ENCODE results near the gene MAP3K5.
"Not testable (repeated sequence)": the region's sequence is repeated elsewhere in the genome, so short reads cannot be mapped to it uniquely, and the experiment has no call there.

The MAP3K5 gene

DNA sequence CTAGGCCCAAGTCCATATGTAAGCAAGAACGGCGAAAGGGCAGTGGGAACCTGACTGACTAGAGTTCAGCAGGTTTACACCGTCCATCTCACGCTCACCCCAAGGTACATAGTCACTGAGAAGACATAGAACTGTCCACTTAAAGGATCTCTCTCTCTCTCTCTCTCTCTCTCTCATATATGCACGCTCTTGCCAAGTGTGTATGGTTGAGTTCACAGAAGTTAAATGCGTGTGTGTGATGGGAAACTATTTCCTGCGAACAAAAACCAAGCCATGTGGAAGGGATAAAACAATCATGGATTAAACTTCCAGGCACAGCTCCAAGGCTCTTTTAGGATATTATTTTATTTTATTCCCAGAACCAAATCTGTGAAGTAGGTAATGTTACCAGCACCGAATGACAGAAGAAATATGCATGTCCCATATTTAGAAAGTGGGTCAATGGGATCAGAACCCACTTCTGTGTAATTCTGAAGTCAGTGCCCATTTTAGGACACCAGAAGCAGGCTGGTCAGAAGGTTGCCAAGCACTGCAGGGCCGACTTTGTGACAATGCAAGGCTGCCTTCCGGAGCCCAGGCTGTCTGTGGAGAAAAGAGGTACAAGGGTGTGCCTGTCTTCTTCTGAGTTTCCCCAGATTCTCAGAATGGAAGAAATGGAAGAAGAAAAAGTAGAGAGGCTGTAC, 192.8 kb downstream of the MAP3K5 start:
- no peak for DNase-seq

DNA sequence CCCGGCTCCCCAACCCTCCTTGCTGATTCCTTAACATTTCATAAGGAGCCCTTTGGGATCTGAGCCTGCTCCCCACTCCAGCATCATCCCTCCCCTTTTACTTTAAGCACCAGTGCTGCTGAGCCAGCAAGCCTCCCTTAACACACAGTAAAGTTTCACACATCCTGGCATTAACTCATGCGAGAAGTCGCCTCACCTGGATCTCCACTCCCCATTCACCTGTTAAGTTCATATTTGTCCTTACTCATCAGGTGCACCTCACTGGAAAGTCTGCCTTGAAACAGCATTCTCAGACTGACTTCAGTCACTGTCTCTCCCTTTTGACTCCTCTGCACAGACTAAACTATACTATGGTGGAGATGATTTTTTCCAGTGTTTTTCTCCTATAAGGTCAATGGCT, 194.2 kb downstream of the MAP3K5 start:
- no peak for DNase-seq

DNA sequence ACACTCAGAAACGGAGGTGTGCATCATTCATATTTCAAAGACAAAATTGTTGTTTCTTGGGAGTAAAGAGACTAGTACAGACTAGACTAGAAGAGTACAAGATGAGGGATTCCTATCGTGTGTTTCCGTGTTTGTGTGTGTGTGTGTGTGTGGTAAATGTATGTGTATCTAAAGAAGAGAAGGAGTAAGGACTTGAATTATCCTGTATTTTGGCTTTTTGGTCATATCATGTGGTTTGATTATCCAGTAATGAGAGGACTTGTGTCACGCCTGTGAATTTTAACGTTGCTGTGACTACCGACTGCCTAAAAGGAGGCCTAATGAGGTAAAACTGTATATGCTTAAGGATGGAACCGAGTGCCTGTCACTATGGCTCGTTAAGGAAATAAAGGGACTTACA, 197.6 kb downstream of the MAP3K5 start:
- no peak for DNase-seq

DNA sequence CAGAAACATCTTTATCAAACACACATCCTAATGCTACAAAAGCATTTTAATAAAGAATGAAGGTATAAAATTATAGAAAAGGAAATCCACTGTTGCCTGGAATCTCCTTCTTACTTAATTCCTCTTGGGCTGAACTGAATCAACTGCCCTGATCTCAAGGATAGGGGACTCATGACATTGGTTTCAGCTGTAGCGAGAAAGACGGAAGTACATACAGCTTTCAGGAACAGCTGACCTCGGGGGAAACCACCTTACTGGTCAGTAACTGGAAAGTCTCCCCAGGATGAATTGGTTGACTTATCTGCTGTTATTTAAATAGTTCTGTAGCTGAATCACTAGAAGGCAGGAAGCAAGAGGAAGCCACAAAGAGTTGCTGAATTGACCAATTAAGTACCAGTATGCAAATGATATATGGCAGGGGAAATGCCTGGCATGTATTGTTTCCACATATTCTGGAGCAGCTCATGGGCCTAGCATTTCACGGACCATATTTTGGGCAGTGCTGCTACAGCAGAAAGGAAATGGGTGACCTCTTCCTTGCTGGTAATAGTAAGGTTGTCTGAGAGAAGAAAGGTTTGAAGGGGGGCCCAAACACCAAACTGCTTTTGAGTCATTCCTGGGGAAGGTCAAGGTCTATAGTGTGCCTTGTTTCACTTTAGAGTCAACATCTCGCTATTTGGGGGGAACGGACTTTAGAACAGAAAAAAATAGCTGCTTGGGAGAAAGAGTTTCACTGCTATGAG, 198.4 kb downstream of the MAP3K5 start:
- DNase-seq = no peak

- DNase-seq = no peak
Observed at GRCh38 chr6:136592930-136593673, 199.2 kb downstream of the MAP3K5 start.

DNA sequence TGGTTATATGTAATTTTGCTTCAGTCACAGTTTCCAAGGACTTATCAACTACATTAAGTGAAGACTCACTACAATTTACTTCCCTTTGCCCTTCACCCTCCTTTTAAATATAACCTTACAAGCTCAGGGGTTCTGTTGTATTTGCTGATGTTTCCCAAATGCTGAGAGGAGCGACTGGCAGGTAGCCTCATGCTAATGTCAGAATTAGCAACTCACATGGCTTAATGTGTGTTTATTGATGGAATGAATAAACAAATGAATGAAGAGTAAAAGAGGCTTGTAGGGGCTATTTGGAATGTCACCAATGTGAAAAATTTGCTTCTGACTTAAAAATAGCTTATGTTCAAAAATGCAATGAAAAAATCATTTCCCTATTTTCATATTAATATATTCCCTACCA, 200.7 kb downstream of the MAP3K5 start:
- no peak for DNase-seq

DNA sequence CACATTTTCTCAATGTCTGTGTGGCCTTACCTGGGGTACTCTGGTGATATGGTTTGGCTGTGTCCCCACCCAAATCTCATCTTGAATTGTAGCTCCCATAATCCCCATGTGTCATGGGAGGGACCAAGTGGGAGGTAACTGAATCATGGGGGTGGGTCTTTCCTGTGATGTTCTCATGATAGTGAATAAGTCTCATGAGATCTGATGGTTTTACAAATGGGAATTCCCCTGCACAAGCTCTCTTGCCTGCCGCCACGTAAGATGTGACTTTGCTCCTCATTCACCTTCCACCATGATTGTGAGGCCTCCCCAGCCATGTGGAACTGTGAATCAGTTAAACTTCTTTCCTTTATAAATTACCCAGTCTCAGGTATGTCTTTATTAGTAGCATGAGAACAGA, 201.4 kb downstream of the MAP3K5 start:
- DNase-seq = not testable (repeated sequence)

DNA sequence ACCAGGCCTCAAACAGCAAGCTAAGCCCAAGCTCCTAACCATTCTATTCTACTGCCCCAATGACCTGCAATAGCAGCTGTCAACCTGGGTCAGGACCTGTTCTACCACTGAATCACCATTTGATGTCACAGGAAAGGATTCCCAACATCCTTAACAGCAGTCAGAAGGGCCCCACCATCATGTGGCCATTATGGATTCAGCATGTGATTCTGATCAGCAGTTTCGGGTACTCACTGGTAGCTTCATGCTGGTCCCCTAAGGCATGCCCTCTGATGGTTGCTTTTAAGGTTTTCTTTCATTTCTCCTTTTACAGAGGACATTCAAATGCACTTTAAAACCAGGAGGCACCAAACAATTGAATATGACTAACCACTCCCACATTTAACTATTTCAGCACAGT, 204.8 kb downstream of the MAP3K5 start:
- DNase-seq = no peak

DNA sequence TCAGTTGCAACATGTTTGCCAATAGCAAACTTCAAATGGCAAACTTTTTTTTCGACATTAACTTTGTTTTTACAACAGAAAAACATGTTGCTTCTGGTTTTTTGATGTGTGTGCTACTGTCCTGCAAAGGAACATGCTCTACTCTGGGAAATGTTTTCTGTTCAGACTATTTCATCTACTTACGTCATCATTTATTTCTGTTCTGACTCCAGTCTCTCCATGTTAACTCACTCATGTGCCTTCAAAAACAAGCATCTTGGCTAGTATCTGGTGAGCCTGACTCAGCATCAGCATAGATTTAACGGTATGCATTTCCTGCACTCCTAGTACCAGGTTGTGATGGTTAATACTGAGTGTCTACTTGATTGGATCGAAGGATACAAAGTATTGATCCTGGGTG, 206.0 kb downstream of the MAP3K5 start:
- DNase-seq = no peak

GRCh38 chr6:136585523-136585922, 206.8 kb downstream of the MAP3K5 start:
- not testable (repeated sequence) for DNase-seq

DNA sequence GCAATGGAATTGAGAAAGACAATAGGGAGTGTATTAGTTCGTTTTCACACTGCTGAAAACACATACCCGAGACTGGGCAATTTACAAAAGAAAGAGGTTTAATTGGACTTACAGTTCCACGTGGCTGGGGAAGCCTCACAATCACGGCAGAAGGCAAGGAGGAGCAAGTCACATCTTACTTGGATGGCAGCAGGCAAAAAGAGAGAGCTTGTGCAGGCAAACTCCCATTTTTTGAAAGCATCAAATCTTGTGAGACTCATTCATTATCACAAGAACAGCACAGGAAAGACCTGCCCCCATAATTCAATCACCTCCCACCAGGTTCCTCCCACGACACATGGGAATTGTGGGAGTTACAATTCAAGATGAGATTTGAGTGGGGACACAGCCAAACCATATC, 208.0 kb downstream of the MAP3K5 start:
- not testable (repeated sequence) for DNase-seq

DNA sequence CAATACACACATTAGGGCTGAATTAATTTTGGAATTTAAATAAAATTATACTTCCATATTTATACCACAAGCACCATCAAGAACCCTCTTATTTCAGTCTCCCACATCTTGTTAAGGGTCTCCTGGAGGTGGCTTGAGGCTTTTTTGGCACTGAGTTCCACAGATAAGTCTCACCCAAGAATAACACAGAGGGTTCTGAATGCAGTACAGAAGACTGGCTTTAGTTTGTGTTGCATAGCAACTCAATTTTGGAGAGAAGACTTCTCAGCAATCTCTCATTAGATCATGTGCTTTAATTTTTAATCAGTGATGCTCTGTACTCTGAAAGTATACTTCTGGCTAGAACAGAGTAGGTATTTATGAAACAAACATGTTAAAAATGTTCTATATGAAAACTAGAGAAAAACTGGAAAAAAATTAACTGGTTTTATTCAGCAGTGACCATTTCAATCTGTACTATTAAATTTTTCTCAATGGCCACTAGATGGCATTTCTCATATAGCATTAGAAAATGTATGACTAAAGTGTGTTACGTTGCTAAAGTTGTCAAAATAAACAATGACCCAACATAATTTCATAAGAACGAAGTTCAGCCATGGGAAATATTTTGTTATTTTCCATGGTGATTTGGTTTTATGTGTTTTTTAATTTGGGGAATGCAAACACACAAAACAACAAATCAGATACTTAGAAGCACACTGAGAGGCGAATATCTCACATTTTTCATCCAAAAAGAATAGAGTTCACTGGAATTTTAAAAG, 209.4 kb downstream of the MAP3K5 start:
- no peak for DNase-seq

GRCh38 chr6:136579800-136580199, 212.5 kb downstream of the MAP3K5 start:
- no peak for DNase-seq

DNA sequence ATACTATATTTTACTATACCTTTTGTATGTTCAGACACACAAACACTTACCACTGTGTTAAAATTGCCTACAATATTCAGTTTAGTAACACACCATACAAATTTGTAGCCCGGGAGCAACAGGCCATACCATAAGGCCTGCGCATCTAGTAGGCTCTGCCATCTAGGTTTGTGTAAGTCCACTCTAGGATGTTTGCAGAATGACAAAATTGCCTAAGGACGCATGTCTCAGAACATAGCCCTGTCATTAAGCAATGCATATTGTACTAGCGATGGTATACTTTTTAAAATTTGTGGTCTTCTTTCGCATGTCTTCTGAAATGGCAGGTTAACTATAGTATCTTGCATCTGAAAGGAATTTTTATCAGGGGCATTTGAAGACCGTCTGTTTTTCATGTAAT, 215.5 kb downstream of the MAP3K5 start:
- no peak for DNase-seq

- no peak for DNase-seq
Observed at GRCh38 chr6:136571496-136571895, 220.8 kb downstream of the MAP3K5 start.

GRCh38 chr6:136571065-136571464, 221.2 kb downstream of the MAP3K5 start:
- no peak for DNase-seq

DNA sequence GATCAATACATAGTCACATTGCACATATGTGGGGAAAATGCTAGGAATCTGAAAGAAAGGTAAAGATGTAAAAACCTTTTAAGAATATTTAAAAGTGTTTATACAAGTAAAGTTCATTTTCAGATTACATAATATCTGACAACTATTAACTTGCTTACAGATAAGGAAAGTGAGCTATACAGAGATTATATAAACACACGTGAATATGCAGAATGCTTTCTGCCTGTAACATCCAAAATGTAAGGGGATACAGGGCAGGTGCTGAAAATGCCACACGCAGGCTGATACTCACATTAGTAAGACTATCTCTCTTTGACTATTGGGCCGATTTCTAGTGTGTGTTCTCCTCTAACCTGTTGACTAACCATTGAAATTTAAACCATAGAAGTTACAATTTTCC, 224.1 kb downstream of the MAP3K5 start:
- DNase-seq = no peak

GRCh38 chr6:136567688-136568087, 224.6 kb downstream of the MAP3K5 start:
- no peak for DNase-seq

DNA sequence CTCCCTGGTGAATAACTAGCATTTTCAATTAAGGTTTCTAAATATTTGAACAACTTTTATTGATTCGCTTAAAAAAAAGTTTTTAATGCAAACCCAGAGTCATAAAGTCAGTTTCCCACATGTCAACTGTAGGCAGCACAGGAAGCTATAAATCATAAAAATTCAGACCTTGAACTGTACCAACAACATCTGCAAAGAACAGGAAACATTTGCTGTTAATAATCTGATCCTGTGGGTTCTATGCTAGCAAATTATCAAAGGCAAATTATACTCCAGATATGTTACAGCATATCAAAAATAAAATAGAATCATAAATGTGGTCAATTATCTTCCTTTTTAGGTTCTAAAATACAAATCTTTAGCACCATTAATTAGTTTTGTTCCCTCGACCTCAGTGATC, 225.4 kb downstream of the MAP3K5 start:
- DNase-seq = no peak

- no peak for DNase-seq
Observed at GRCh38 chr6:136566007-136566487, 226.2 kb downstream of the MAP3K5 start.

- no peak for DNase-seq
Observed at GRCh38 chr6:136564180-136564579, 228.1 kb downstream of the MAP3K5 start.

GRCh38 chr6:136563386-136564152, 228.7 kb downstream of the MAP3K5 start:
- no peak for DNase-seq

Data from effector CD8-positive, alpha-beta T cell (primary cell).